Fibroblast of lung (primary cell): Measurements from ENCODE around the gene TOR1AIP2. TPM values are rescaled to one million over a fixed set of nuclear protein-coding genes. Genes with fewer than 3 reads are reported as not detected.

Experiments used
- DNase-seq, 2 donors: peaks; one replicate each; pipeline versions ENCODE4 v3.0.0 to v3.0.0-alpha.2; 2010; ENCODE audit warnings: low read depth in 2 of 2
- H2AFZ ChIP-seq: 2 replicates; pipeline ENCODE4 v1.5.1; 2012; ENCODE audit warnings: low read length, control low read depth, inconsistent platforms
- H3K27ac ChIP-seq: 2 replicates; pipeline ENCODE4 v1.5.1; 2011; ENCODE audit warnings: low read length, control low read depth; ENCODE audit not compliant: insufficient read depth
- H3K27me3 ChIP-seq: 2 replicates; pipeline ENCODE4 v1.5.1; 2011; ENCODE audit warnings: mild to moderate bottlenecking, low read length; ENCODE audit not compliant: control insufficient read depth, insufficient read depth
- H3K36me3 ChIP-seq: 2 replicates; pipeline ENCODE4 v1.5.1; 2011; ENCODE audit warnings: low read length; ENCODE audit not compliant: control insufficient read depth, insufficient read depth
- H3K4me1 ChIP-seq: 2 replicates; pipeline ENCODE4 v1.5.1; 2011; ENCODE audit warnings: low read length; ENCODE audit not compliant: control insufficient read depth, insufficient read depth; ENCODE audit errors: extremely low read depth
- H3K4me2 ChIP-seq: 2 replicates; pipeline ENCODE4 v1.5.1; 2011; ENCODE audit warnings: low read length, control low read depth; ENCODE audit not compliant: insufficient read depth; ENCODE audit errors: extremely low read depth
- H3K4me3 ChIP-seq, 4 experiments: fragments of 200-600 bp in 1 of 4; sonication (generic) in 1 of 4; replicated peaks in 1 of 4; 2 replicates each; pipeline ENCODE4 v1.5.1; 2011 to 2016; ENCODE audit warnings: low read length in 4 of 4, low read depth in 3 of 4, mild to moderate bottlenecking in 3 of 4, control low read depth in 2 of 4, inconsistent platforms in 1 of 4, mixed read lengths in 1 of 4; ENCODE audit not compliant: insufficient read depth in 1 of 4; ENCODE audit errors: control extremely low read depth in 1 of 4
- H3K79me2 ChIP-seq: 2 replicates; pipeline ENCODE4 v1.5.1; 2012; ENCODE audit warnings: mild to moderate bottlenecking, low read length, inconsistent platforms; ENCODE audit not compliant: control insufficient read depth, insufficient read depth
- H3K9ac ChIP-seq: 2 replicates; pipeline ENCODE4 v1.5.1; 2011; ENCODE audit warnings: mild to moderate bottlenecking, low read length, control low read depth; ENCODE audit not compliant: insufficient read depth
- H3K9me3 ChIP-seq: 2 replicates; pipeline ENCODE4 v1.5.1; 2012; ENCODE audit warnings: low read depth, low read length; ENCODE audit not compliant: control insufficient read depth, insufficient read depth
- H4K20me1 ChIP-seq: 2 replicates; pipeline ENCODE4 v1.5.1; 2011; ENCODE audit warnings: low read length; ENCODE audit not compliant: control insufficient read depth, insufficient read depth; ENCODE audit errors: extremely low read depth
- EZH2 ChIP-seq: IDR thresholded peaks from 2 replicates; pipeline ENCODE4 v1.5.1; 2012; ENCODE audit warnings: low read length, control low read depth, mild to moderate bottlenecking; ENCODE audit errors: missing control alignments
- polyA plus RNA-seq, 2 donors: library from polyadenylated mRNA; depleted of rRNA in 1 of 2; stranded (reverse) in 1 of 2; unstranded in 1 of 2; fragments of >200 nt; gene quantifications; 2 replicates each; pipeline ENCODE4 v1.2.1, GENCODE V29; 2011 to 2012; ENCODE audit warnings: missing spikeins in 1 of 2
- total RNA-seq: library from RNA; depleted of rRNA; stranded (reverse); fragments of >200 nt; gene quantifications from 2 replicates; pipeline ENCODE4 v1.2.1, GENCODE V29; 2014
- TF ChIP-seq, protein P1 (sequence below), 2 donors: IDR thresholded peaks in 1 of 2; conservative IDR thresholded peaks in 1 of 2; 1 replicate in 1 of 2; 2 replicates in 1 of 2; pipeline ENCODE4 v1.5.1; 2011 to 2012; ENCODE audit warnings: low read length in 2 of 2, control low read depth in 1 of 2, inconsistent platforms in 1 of 2, low read depth in 1 of 2, mild to moderate bottlenecking in 1 of 2

TOR1AIP2 gene
- total and polyA plus RNA-seq, 2 donors (not counting 1 experiment from before 2014, with no cell fraction given): 78.9 to 81.9 TPM

DNA sequence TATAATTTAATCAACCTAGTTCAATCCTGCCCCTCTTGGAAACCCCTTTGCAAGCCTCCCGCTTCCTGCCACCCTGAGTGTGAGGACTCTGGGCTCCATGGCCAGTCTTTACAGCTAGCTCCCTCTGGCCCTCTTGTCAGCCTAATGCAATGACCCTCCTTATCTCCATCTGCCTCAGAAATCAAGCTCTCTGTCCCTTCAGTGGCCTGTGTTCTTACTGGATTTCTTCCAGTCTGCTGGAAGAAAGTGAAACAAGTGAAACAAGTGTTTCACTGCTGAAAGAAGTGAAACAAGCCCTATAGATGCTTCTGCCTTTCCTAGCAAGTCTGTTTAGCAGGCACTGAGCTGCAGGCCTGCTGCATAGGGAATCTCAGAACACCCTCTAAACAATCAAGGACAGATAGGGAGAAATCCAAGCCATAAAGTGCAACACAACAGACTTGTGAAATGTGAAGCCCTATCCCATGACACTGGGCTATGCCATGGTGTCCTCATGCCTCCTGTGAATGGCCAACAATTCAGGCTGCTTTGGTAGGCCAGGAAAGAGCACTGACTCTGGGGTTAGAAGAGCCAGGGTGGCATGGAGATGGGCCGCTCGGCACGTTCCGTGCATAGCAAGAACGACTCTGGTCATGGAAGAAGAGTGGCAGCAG lies 78.6 kb downstream of the TOR1AIP2 start:
- no peak overlapping the region for H3K4me3 ChIP-seq
- H3K4me1 ChIP-seq: no peaks in the 10 kb centered on the region
- no peak overlapping the region for H3K27ac ChIP-seq
- no peak overlapping the region for H2AFZ ChIP-seq
- no peak for TF ChIP-seq EZH2
- TF ChIP-seq, protein P1, sequence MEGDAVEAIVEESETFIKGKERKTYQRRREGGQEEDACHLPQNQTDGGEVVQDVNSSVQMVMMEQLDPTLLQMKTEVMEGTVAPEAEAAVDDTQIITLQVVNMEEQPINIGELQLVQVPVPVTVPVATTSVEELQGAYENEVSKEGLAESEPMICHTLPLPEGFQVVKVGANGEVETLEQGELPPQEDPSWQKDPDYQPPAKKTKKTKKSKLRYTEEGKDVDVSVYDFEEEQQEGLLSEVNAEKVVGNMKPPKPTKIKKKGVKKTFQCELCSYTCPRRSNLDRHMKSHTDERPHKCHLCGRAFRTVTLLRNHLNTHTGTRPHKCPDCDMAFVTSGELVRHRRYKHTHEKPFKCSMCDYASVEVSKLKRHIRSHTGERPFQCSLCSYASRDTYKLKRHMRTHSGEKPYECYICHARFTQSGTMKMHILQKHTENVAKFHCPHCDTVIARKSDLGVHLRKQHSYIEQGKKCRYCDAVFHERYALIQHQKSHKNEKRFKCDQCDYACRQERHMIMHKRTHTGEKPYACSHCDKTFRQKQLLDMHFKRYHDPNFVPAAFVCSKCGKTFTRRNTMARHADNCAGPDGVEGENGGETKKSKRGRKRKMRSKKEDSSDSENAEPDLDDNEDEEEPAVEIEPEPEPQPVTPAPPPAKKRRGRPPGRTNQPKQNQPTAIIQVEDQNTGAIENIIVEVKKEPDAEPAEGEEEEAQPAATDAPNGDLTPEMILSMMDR (conservative IDR thresholded peaks at IDR 0.05 in 1 of 2, IDR thresholded peaks at IDR 0.05 in 1 of 2; ENCODE audit: low read depth in 1 of 2, low read length in 2 of 2): no peak
- H3K36me3 ChIP-seq: no peaks in the 10 kb centered on the region
- no peak overlapping the region for H3K4me2 ChIP-seq
- H3K27me3 ChIP-seq: no peaks in the 10 kb centered on the region
- H3K79me2 ChIP-seq: no peaks in the 10 kb centered on the region
- DNase-seq: no peak
- H3K9me3 ChIP-seq: no peaks in the 10 kb centered on the region
- H4K20me1 ChIP-seq: no peaks in the 10 kb centered on the region
- no peak overlapping the region for H3K9ac ChIP-seq

DNA sequence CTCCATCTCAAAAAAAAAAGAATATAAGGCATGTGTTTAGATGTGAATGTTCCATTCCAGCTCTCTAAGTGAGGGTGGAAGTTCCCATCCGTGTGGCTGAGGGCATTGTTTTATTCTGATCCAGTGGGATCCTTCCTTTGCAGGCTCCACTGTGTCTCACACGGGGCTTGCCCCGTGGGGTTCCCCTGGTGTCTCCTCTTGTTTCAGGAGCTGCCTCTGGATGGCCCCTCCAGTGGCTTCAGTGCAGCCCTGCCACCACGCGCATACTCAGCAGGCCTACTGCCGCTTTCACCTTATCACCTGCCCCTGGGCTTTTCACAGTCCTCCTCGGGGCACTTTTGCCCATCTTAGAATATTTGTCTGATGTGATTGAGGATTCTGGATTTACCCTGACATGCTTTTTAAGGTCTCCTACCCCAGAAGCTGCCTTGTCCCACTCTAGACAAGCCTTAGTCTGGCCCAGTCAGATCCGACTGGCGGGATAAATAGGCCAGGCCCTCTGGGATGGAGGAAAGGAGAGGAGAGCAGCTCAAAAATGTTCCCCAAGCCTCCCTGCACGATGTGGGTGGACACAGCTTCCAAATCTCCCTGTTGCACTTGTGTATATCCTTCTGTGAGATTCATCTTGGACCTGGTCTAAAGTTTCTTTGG lies 79.3 kb downstream of the TOR1AIP2 start:
- H3K27me3 ChIP-seq: no peaks in the 10 kb centered on the region
- H3K4me2 ChIP-seq: no peak overlapping the region
- H3K79me2 ChIP-seq: no peaks in the 10 kb centered on the region

DNA sequence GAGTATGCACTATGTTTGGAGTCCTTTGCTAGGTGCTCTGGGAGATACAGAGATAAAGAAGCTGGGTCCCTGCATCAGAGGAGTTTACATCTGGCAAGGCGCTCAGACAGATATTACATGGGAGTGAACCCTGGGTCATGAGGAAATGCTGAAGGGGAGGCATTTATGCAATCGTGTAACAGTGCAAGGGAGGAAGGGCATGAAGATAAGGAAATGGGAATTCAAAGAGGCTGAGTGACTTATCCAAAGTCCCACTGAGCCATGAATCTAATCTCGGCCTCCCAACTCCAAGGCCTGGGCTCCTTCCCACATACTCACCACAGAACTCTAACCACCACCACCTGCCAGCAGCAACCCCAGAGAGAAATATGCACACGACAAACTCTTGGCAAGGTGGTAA lies 82.9 kb downstream of the TOR1AIP2 start:
- Histone ChIP-seq H3K27me3 (peaks cover 4% of the 10 kb centered on the region), H3K4me2 (no peak overlapping the region), H3K79me2 (no peaks in the 10 kb centered on the region), H3K9ac (no peak overlapping the region), H2AFZ (no peak overlapping the region), H3K4me3 (no peak overlapping the region), H3K4me1 (no peaks in the 10 kb centered on the region), H3K9me3 (no peaks in the 10 kb centered on the region), H4K20me1 (no peaks in the 10 kb centered on the region), H3K36me3 (no peaks in the 10 kb centered on the region), H3K27ac (no peak overlapping the region)
- DNase-seq: peak in 1 of 2 donors; percentile 80
- TF ChIP-seq, protein P1 (conservative IDR thresholded peaks at IDR 0.05 in 1 of 2, IDR thresholded peaks at IDR 0.05 in 1 of 2; ENCODE audit: low read depth in 1 of 2, low read length in 2 of 2): no peak
- no peak for TF ChIP-seq EZH2

More for the DNA sequence above, 79.3 kb downstream of the TOR1AIP2 start:
- no peak overlapping the region for H3K9ac ChIP-seq
- DNase-seq: no peak
- no peak for TF ChIP-seq EZH2
- TF ChIP-seq, protein P1 (conservative IDR thresholded peaks at IDR 0.05 in 1 of 2, IDR thresholded peaks at IDR 0.05 in 1 of 2; ENCODE audit: low read depth in 1 of 2, low read length in 2 of 2): no peak
- H4K20me1 ChIP-seq: no peaks in the 10 kb centered on the region
- H3K27ac ChIP-seq: no peak overlapping the region
- no peaks in the 10 kb centered on the region for H3K36me3 ChIP-seq
- no peaks in the 10 kb centered on the region for H3K9me3 ChIP-seq
- H3K4me3 ChIP-seq: no peak overlapping the region
- no peaks in the 10 kb centered on the region for H3K4me1 ChIP-seq
- H2AFZ ChIP-seq: no peak overlapping the region
